Liver (tissue), 9 donors: ENCODE data around the gene KAT7. TPM values are rescaled to one million over a fixed set of nuclear protein-coding genes. Genes with fewer than 3 reads are reported as not detected.
A peak's percentile ranks its signal among the peaks of the same experiment; 100 is the strongest.

Experiments used
- DNase-seq: peaks from one replicate; pipeline ENCODE4 v3.0.0-alpha.2; 2017; ENCODE audit warnings: low spot score
- H3K27ac ChIP-seq, 2 donors: one replicate each; pipeline ENCODE4 v1.7.0; 2013; ENCODE audit warnings: inconsistent platforms in 2 of 2, low read length in 2 of 2, control low read depth in 1 of 2, low read depth in 1 of 2, mild to moderate bottlenecking in 1 of 2
- H3K27me3 ChIP-seq, 4 donors: one replicate each; pipeline versions ENCODE4 v1.6.1 to v1.7.0; 2013; ENCODE audit warnings: low read length in 3 of 4, inconsistent platforms in 1 of 4, mild to moderate bottlenecking in 1 of 4, moderate library complexity in 1 of 4; ENCODE audit not compliant: control insufficient read depth in 4 of 4, insufficient read depth in 4 of 4
- H3K36me3 ChIP-seq, 4 donors: one replicate each; pipeline versions ENCODE4 v1.6.1 to v1.7.0; 2013; ENCODE audit warnings: low read length in 3 of 4, mild to moderate bottlenecking in 3 of 4, low read depth in 1 of 4, moderate library complexity in 1 of 4; ENCODE audit not compliant: control insufficient read depth in 4 of 4, insufficient read depth in 3 of 4
- H3K4me1 ChIP-seq, 4 donors: one replicate each; pipeline versions ENCODE4 v1.6.1 to v1.7.0; 2013; ENCODE audit warnings: low read length in 3 of 4, mild to moderate bottlenecking in 3 of 4, moderate library complexity in 1 of 4; ENCODE audit not compliant: control insufficient read depth in 4 of 4, insufficient read depth in 4 of 4
- H3K4me3 ChIP-seq, 3 donors: one replicate each; pipeline versions ENCODE4 v1.6.1 to v1.7.0; 2013; ENCODE audit warnings: low read length in 3 of 3, control low read depth in 1 of 3, low read depth in 1 of 3, mild to moderate bottlenecking in 1 of 3
- H3K9ac ChIP-seq, 2 donors: one replicate each; pipeline ENCODE4 v1.7.0; 2013; ENCODE audit warnings: low read length in 2 of 2, mild to moderate bottlenecking in 2 of 2, moderate library complexity in 2 of 2, control low read depth in 1 of 2, low read depth in 1 of 2
- H3K9me3 ChIP-seq, 4 donors: one replicate each; pipeline versions ENCODE4 v1.6.1 to v1.7.0; 2013; ENCODE audit warnings: low read length in 3 of 4; ENCODE audit not compliant: control insufficient read depth in 4 of 4
- EGR1 ChIP-seq, 2 donors: IDR thresholded peaks; 2 replicates each; pipeline ENCODE4 v1.6.1; 2016 to 2018; ENCODE audit warnings: antibody characterized with exemption in 2 of 2, low read depth in 2 of 2
- FOXA1 ChIP-seq: IDR thresholded peaks from 2 replicates; pipeline ENCODE4 v1.6.1; 2016; ENCODE audit warnings: antibody characterized with exemption
- FOXA2 ChIP-seq: IDR thresholded peaks from 2 replicates; pipeline ENCODE4 v1.6.1; 2016; ENCODE audit warnings: antibody characterized with exemption
- GABPA ChIP-seq, 2 donors: IDR thresholded peaks in 1 of 2; conservative IDR thresholded peaks in 1 of 2; 2 replicates each; pipeline ENCODE4 v1.6.1; 2016; ENCODE audit warnings: antibody characterized with exemption in 2 of 2, mild to moderate bottlenecking in 1 of 2, moderate library complexity in 1 of 2
- HNF4G ChIP-seq: IDR thresholded peaks from 2 replicates; pipeline ENCODE4 v1.6.1; 2016; ENCODE audit warnings: antibody characterized with exemption
- NR2F2 ChIP-seq: IDR thresholded peaks from 2 replicates; pipeline ENCODE4 v1.6.1; 2016; ENCODE audit warnings: antibody characterized with exemption
- RAD21 ChIP-seq, 2 donors: IDR thresholded peaks; 2 replicates each; pipeline ENCODE4 v1.6.1; 2016; ENCODE audit warnings: antibody characterized with exemption in 2 of 2, mild to moderate bottlenecking in 2 of 2
- RXRA ChIP-seq, 2 donors: IDR thresholded peaks; 2 replicates each; pipeline ENCODE4 v1.6.1; 2017 to 2018; ENCODE audit warnings: antibody characterized with exemption in 2 of 2, mild to moderate bottlenecking in 1 of 2
- SP1 ChIP-seq: IDR thresholded peaks from 2 replicates; pipeline ENCODE4 v1.6.1; 2018; ENCODE audit warnings: antibody characterized with exemption, mild to moderate bottlenecking
- TAF1 ChIP-seq: conservative IDR thresholded peaks from 2 replicates; pipeline ENCODE4 v1.6.1; 2016; ENCODE audit warnings: antibody characterized with exemption, mild to moderate bottlenecking
- YY1 ChIP-seq: IDR thresholded peaks from 2 replicates; pipeline ENCODE4 v1.6.1; 2016; ENCODE audit warnings: antibody characterized with exemption, mild to moderate bottlenecking
- WGBS: extraction: QIAGEN DNeasy Blood & Tissue Kit; methylation state at CpG from one replicate; pipeline ENCODE4 v1.1.7; 2013; 5-methylcytosine and 5-hydroxymethylcytosine counted together
- polyA plus RNA-seq, 2 donors: library from polyadenylated mRNA; stranded (reverse) in 1 of 2; unstranded in 1 of 2; fragments of 200-250 nt in 1 of 2; fragments of >200 nt in 1 of 2; fragmentation: Nextera tagmentation in 1 of 2; extraction: Ambion mirVana in 1 of 2; gene quantifications; one replicate each; pipeline versions ENCODE4 v1.2.1 to v1.2.3, GENCODE V29; 2013 to 2015
- total RNA-seq, 2 donors: library from RNA; depleted of rRNA; stranded (reverse); fragments of >200 nt; gene quantifications; one replicate each; pipeline ENCODE4 v1.2.3, GENCODE V29; 2014
- TF ChIP-seq, protein P1 (sequence below): IDR thresholded peaks from 2 replicates; pipeline ENCODE4 v1.6.1; 2016; ENCODE audit warnings: antibody characterized with exemption
- TF ChIP-seq, protein P2 (sequence below): IDR thresholded peaks from 2 replicates; pipeline ENCODE4 v1.6.1; 2016; ENCODE audit warnings: antibody characterized with exemption
- TF ChIP-seq, protein P3 (sequence below): IDR thresholded peaks from 2 replicates; pipeline ENCODE4 v1.6.1; 2016; ENCODE audit warnings: antibody characterized with exemption, mild to moderate bottlenecking
- donor health status: healthy.
- donor health status: healthy.
- donor health status: healthy.
- donor health status: healthy.
- donor health status: healthy.

The KAT7 gene
- total and polyA plus RNA-seq, 4 donors: 6.1 to 24.2 (median 12.6) TPM

DNA sequence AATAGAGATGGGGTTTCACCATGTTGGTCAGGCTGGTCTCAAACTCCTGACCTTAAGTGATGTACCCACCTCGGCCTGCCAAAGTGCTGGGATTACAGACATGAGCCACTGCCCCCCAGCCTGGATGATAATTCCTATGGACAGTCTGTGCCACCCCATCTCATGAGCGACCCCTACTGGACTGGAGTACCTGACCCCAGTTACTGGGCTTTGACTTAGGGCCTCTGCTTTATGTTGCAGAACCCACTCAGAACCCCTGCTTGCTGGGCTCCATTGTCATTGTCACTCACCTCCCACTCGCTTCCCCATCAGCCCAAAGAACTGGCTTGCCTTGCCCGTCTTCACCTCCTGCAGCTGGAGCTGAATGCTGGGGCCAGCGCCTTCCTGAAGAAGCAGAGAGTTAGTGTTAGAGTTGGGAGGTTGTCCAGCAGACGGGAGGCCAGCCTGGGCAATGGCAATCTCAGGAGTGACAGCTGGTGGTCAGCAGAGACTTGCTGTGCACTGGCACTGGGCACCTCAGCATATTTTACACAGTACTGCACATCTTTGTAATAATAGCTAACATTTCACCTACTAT lies 55.4 kb downstream of the KAT7 start:
- H3K4me3 ChIP-seq: no peak overlapping the region
- peaks cover 0 to 5% (median 0%) of the 10 kb centered on the region in 4 donors for H3K4me1 ChIP-seq
- peak; percentile 58 for DNase-seq
- no peaks in the 10 kb centered on the region for H3K27me3 ChIP-seq
- no peaks in the 10 kb centered on the region for H3K36me3 ChIP-seq
- 94% methylated on average over 6 of the region's 6 CpGs for WGBS
- H3K9me3 ChIP-seq: no peaks in the 10 kb centered on the region
- H3K9ac ChIP-seq: no peak overlapping the region
- no peak for TF ChIP-seq TAF1
- no peak for TF ChIP-seq GABPA (IDR thresholded peaks at IDR 0.05 in 1 of 2, conservative IDR thresholded peaks at IDR 0.05 in 1 of 2)
- TF ChIP-seq, protein P1, sequence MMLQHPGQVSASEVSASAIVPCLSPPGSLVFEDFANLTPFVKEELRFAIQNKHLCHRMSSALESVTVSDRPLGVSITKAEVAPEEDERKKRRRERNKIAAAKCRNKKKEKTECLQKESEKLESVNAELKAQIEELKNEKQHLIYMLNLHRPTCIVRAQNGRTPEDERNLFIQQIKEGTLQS: no peak
- TF ChIP-seq SP1: no peak
- no peak for TF ChIP-seq NR2F2
- no peak for TF ChIP-seq HNF4G
- TF ChIP-seq, protein P2, sequence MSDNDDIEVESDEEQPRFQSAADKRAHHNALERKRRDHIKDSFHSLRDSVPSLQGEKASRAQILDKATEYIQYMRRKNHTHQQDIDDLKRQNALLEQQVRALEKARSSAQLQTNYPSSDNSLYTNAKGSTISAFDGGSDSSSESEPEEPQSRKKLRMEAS: no peak
- TF ChIP-seq RAD21 (IDR thresholded peaks at IDR 0.05): no peak
- TF ChIP-seq, protein P3, sequence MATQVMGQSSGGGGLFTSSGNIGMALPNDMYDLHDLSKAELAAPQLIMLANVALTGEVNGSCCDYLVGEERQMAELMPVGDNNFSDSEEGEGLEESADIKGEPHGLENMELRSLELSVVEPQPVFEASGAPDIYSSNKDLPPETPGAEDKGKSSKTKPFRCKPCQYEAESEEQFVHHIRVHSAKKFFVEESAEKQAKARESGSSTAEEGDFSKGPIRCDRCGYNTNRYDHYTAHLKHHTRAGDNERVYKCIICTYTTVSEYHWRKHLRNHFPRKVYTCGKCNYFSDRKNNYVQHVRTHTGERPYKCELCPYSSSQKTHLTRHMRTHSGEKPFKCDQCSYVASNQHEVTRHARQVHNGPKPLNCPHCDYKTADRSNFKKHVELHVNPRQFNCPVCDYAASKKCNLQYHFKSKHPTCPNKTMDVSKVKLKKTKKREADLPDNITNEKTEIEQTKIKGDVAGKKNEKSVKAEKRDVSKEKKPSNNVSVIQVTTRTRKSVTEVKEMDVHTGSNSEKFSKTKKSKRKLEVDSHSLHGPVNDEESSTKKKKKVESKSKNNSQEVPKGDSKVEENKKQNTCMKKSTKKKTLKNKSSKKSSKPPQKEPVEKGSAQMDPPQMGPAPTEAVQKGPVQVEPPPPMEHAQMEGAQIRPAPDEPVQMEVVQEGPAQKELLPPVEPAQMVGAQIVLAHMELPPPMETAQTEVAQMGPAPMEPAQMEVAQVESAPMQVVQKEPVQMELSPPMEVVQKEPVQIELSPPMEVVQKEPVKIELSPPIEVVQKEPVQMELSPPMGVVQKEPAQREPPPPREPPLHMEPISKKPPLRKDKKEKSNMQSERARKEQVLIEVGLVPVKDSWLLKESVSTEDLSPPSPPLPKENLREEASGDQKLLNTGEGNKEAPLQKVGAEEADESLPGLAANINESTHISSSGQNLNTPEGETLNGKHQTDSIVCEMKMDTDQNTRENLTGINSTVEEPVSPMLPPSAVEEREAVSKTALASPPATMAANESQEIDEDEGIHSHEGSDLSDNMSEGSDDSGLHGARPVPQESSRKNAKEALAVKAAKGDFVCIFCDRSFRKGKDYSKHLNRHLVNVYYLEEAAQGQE: no peak
- no peak for TF ChIP-seq FOXA2
- no peak for TF ChIP-seq YY1
- TF ChIP-seq EGR1 (IDR thresholded peaks at IDR 0.05; ENCODE audit: low read depth in 2 of 2): no peak
- no peak overlapping the region for H3K27ac ChIP-seq

DNA sequence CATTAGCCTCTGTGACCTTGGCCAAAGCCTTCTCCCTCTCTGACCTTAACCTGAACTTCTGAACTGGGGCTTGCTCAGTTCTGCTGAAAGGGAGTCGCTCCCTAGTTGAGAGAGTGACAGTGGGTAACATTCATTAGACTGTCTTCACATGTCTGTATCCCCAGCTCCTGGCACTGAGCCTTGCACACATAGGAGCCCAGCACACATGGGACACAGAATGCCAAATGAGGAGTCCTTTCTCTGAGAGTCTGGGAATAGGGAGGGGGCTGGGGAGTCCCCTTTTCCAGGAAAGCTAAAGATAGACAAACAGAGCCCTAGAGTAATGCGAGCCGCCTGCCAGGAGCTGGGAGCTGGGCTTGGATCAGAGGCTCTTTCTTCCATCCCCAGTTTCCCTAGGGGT lies 56.8 kb downstream of the KAT7 start:
- peaks cover 0 to 7% (median under 1%) of the 10 kb centered on the region in 4 donors for H3K4me1 ChIP-seq
- H3K9me3 ChIP-seq: no peaks in the 10 kb centered on the region
- TF ChIP-seq SP1 (peak; percentile 27), RXRA (IDR thresholded peaks at IDR 0.05) (peak; percentile 35 to 59), YY1 (no peak), FOXA1 (no peak), NR2F2 (peak; percentile 89), EGR1 (IDR thresholded peaks at IDR 0.05; ENCODE audit: low read depth in 2 of 2) (no peak)
- no peak overlapping the region for H3K4me3 ChIP-seq
- H3K9ac ChIP-seq: no peak overlapping the region
- H3K27ac ChIP-seq: peak overlapping the region in 1 of 2 donors; percentile 40
- H3K36me3 ChIP-seq: no peaks in the 10 kb centered on the region
- H3K27me3 ChIP-seq: no peaks in the 10 kb centered on the region
- no peak for DNase-seq
- WGBS: 80% methylated on average over 3 of the region's 3 CpGs
